H9 (cell line): ENCODE measurements around the gene CFL1. TPM values are rescaled to one million over a fixed set of nuclear protein-coding genes. Genes with fewer than 3 reads are reported as not detected.

ENCODE experiments used
- DNase-seq: peaks from one replicate; pipeline ENCODE4 v3.0.0-alpha.2; 2017
- H2AFZ ChIP-seq: one replicate; pipeline ENCODE4 v1.6.1; 2013; ENCODE audit warnings: mild to moderate bottlenecking, low read length, control low read depth, moderate library complexity
- H2AK5ac ChIP-seq: 2 replicates; pipeline ENCODE4 v1.6.1; 2013; ENCODE audit warnings: low read length, control low read depth, mixed read lengths; ENCODE audit not compliant: insufficient read length
- H2BK120ac ChIP-seq: one replicate; pipeline ENCODE4 v1.6.1; 2013; ENCODE audit warnings: low read depth, mild to moderate bottlenecking, low read length, control low read depth, inconsistent platforms; ENCODE audit not compliant: poor library complexity, severe bottlenecking
- H2BK12ac ChIP-seq: 2 replicates; pipeline ENCODE4 v1.6.1; 2013; ENCODE audit warnings: low read length, control low read depth, mixed read lengths, low read depth; ENCODE audit not compliant: insufficient read length
- H2BK15ac ChIP-seq: 2 replicates; pipeline ENCODE4 v1.6.1; 2013; ENCODE audit warnings: low read depth, low read length, control low read depth
- H2BK20ac ChIP-seq: one replicate; pipeline ENCODE4 v1.6.1; 2013; ENCODE audit warnings: low read depth, mild to moderate bottlenecking, low read length, control low read depth, inconsistent platforms; ENCODE audit not compliant: poor library complexity, severe bottlenecking
- H2BK5ac ChIP-seq: 2 replicates; pipeline ENCODE4 v1.6.1; 2013; ENCODE audit warnings: low read length, control low read depth, mixed read lengths; ENCODE audit not compliant: insufficient read length
- H3K14ac ChIP-seq: 2 replicates; pipeline ENCODE4 v1.6.1; 2013; ENCODE audit warnings: low read length, control low read depth; ENCODE audit not compliant: insufficient read depth
- H3K18ac ChIP-seq: 2 replicates; pipeline ENCODE4 v1.6.1; 2013; ENCODE audit warnings: low read depth, mild to moderate bottlenecking, mixed read lengths, low read length, control low read depth; ENCODE audit not compliant: insufficient read length
- H3K23ac ChIP-seq: 2 replicates; pipeline ENCODE4 v1.6.1; 2013; ENCODE audit warnings: low read length, control low read depth, mixed read lengths, low read depth; ENCODE audit not compliant: insufficient read length
- H3K23me2 ChIP-seq: 2 replicates; pipeline ENCODE4 v1.6.1; 2013; ENCODE audit warnings: low read depth, mild to moderate bottlenecking, mixed read lengths, low read length, control low read depth; ENCODE audit not compliant: insufficient read length, poor library complexity, severe bottlenecking
- H3K27ac ChIP-seq: 2 replicates; pipeline ENCODE4 v1.5.1; 2013; ENCODE audit warnings: low read length, control low read depth, mixed read lengths, low read depth; ENCODE audit not compliant: insufficient read length
- H3K27me3 ChIP-seq: 2 replicates; pipeline ENCODE4 v1.6.1; 2013; ENCODE audit warnings: low read length, control low read depth, inconsistent platforms; ENCODE audit not compliant: insufficient read depth
- H3K4ac ChIP-seq: 2 replicates; pipeline ENCODE4 v1.6.1; 2013; ENCODE audit warnings: low read depth, mild to moderate bottlenecking, control low read depth, inconsistent platforms, low read length, moderate library complexity
- H3K4me1 ChIP-seq: 2 replicates; pipeline ENCODE4 v1.6.1; 2013; ENCODE audit warnings: low read length, control low read depth, inconsistent platforms; ENCODE audit not compliant: insufficient read depth
- H3K4me2 ChIP-seq: 2 replicates; pipeline ENCODE4 v1.6.1; 2013; ENCODE audit warnings: low read length, control low read depth, mixed read lengths; ENCODE audit not compliant: insufficient read length, insufficient read depth
- H3K56ac ChIP-seq: 2 replicates; pipeline ENCODE4 v1.6.1; 2013; ENCODE audit warnings: low read depth, mild to moderate bottlenecking, mixed read lengths, low read length, control low read depth; ENCODE audit not compliant: insufficient read length
- H3K79me1 ChIP-seq: 2 replicates; pipeline ENCODE4 v1.6.1; 2013; ENCODE audit warnings: low read depth, mild to moderate bottlenecking, moderate library complexity, low read length, control low read depth, inconsistent platforms; ENCODE audit not compliant: insufficient read depth, poor library complexity, severe bottlenecking
- H3K79me2 ChIP-seq: 2 replicates; pipeline ENCODE4 v1.6.1; 2013; ENCODE audit warnings: low read length, control low read depth, inconsistent platforms; ENCODE audit not compliant: insufficient read depth
- H3K9ac ChIP-seq: 2 replicates; pipeline ENCODE4 v1.6.1; 2013; ENCODE audit warnings: low read length, control low read depth, mixed read lengths; ENCODE audit not compliant: insufficient read length; ENCODE audit errors: extremely low read depth
- H3K9me3 ChIP-seq: one replicate; pipeline ENCODE4 v1.6.1; 2013; ENCODE audit warnings: low read depth, low read length, inconsistent platforms; ENCODE audit not compliant: control insufficient read depth
- H3T11ph ChIP-seq: one replicate; pipeline ENCODE4 v1.6.1; 2013; ENCODE audit warnings: mild to moderate bottlenecking, low read length, control low read depth, inconsistent platforms
- H4K20me1 ChIP-seq: one replicate; pipeline ENCODE4 v1.6.1; 2013; ENCODE audit not compliant: control insufficient read depth, insufficient read length, insufficient read depth
- H4K5ac ChIP-seq: 2 replicates; pipeline ENCODE4 v1.6.1; 2013; ENCODE audit warnings: low read depth, mild to moderate bottlenecking, mixed read lengths, low read length, control low read depth; ENCODE audit not compliant: insufficient read length
- H4K8ac ChIP-seq: replicated peaks from 2 replicates; pipeline ENCODE4 v1.6.1; 2013; ENCODE audit warnings: low read length, control low read depth, mixed read lengths, low read depth; ENCODE audit not compliant: insufficient read length
- H4K91ac ChIP-seq: 2 replicates; pipeline ENCODE4 v1.6.1; 2013; ENCODE audit warnings: low read depth, mild to moderate bottlenecking, moderate library complexity, mixed read lengths, low read length, control low read depth; ENCODE audit not compliant: insufficient read length
- H3K27ac Mint-ChIP-seq, 3 experiments: 2 replicates in 2 of 3; 3 replicates in 1 of 3; pipeline ENCODE4 v1.8.0; 2020 to 2021; ENCODE audit warnings: mixed read lengths in 3 of 3, mild to moderate bottlenecking in 1 of 3, moderate library complexity in 1 of 3
- H3K27me3 Mint-ChIP-seq: 2 replicates; pipeline ENCODE4 v1.8.0; 2021; ENCODE audit warnings: low read depth, mild to moderate bottlenecking, moderate library complexity, mixed read lengths
- H3K36me3 Mint-ChIP-seq, 3 experiments: 2 replicates in 2 of 3; 3 replicates in 1 of 3; pipeline ENCODE4 v1.8.0; 2020 to 2021; ENCODE audit warnings: low read depth in 3 of 3, mixed read lengths in 3 of 3; ENCODE audit not compliant: insufficient read depth in 1 of 3
- H3K4me1 Mint-ChIP-seq, 2 experiments: 2 replicates each; pipeline ENCODE4 v1.8.0; 2020; ENCODE audit warnings: mixed read lengths in 2 of 2
- H3K4me3 Mint-ChIP-seq, 2 experiments: 2 replicates in 1 of 2; 3 replicates in 1 of 2; pipeline ENCODE4 v1.8.0; 2020 to 2021; ENCODE audit warnings: mild to moderate bottlenecking in 2 of 2, mixed read lengths in 2 of 2, moderate library complexity in 1 of 2
- H3K9me3 Mint-ChIP-seq, 2 experiments: 2 replicates in 1 of 2; 3 replicates in 1 of 2; pipeline ENCODE4 v1.8.0; 2020; ENCODE audit warnings: mild to moderate bottlenecking in 2 of 2, mixed read lengths in 2 of 2, moderate library complexity in 1 of 2
- CTCF ChIP-seq: fragments of 200-600 bp; sonication (generic); conservative IDR thresholded peaks from 3 replicates; pipeline ENCODE4 v1.8.0; 2021; ENCODE audit warnings: antibody characterized with exemption, mild to moderate bottlenecking
- WGBS: extraction: QIAGEN DNeasy Blood & Tissue Kit; methylation state at CpG from one replicate; pipeline ENCODE4 v1.1.7; 2013; ENCODE audit warnings: missing lambda C conversion rate, low lambda C conversion rate, mixed read lengths; ENCODE audit not compliant: insufficient read length; ENCODE audit errors: extremely low coverage; 5-methylcytosine and 5-hydroxymethylcytosine counted together
- total RNA-seq: library from RNA; stranded (reverse); gene quantifications from 2 replicates; pipeline ENCODE4 v1.2.1, GENCODE V29; 2021

Gene CFL1
- total RNA-seq, 1 experiment from 2014 or later = 1,107 TPM

GRCh38 chr11:65867284-65868071 is 9.5 kb upstream of the CFL1 start:
- Histone ChIP-seq H3K9me3 (no peaks in the 10 kb centered on the region), H3K18ac (no peak overlapping the region), H3K4ac (no peak overlapping the region), H2BK20ac (no peak overlapping the region), H4K20me1 (no peaks in the 10 kb centered on the region), H2BK120ac (no peak overlapping the region), H3K4me1 (no peaks in the 10 kb centered on the region), H3K56ac (no peak overlapping the region), H3K27ac (no peak overlapping the region), H4K5ac (no peak overlapping the region), H3K79me1 (no peaks in the 10 kb centered on the region), H3K4me2 (peak overlapping the region; percentile 67), H2BK15ac (no peak overlapping the region), H2BK12ac (no peak overlapping the region), H3K79me2 (no peaks in the 10 kb centered on the region), H4K91ac (no peak overlapping the region), H2AK5ac (no peak overlapping the region), H2BK5ac (no peak overlapping the region), H3T11ph (no peak overlapping the region), H3K27me3 (no peaks in the 10 kb centered on the region; the same call in 1 of the 2 replicates), H4K8ac (no peak overlapping the region), H3K14ac (no peak overlapping the region), H2AFZ (no peak overlapping the region), H3K23me2 (no peaks in the 10 kb centered on the region), H3K9ac (no peak overlapping the region), H3K23ac (no peak overlapping the region)
- DNase-seq = peak; percentile 66
- no CpG with 5 or more reads among the region's 29 CpGs for whole genome bisulfite sequencing
- peak overlapping the region; percentile 77 to 90 for H3K4me3 Mint-ChIP-seq
- H3K4me1 Mint-ChIP-seq = peaks cover 13 to 14% of the 10 kb centered on the region in 2 experiments
- TF ChIP-seq CTCF = no peak
- peaks cover 7% of the 10 kb centered on the region for H3K27me3 Mint-ChIP-seq
- peaks cover 18 to 33% (median 32%) of the 10 kb centered on the region in 3 experiments; a peak in 6 of 7 replicates for H3K36me3 Mint-ChIP-seq
- no peaks in the 10 kb centered on the region for H3K9me3 Mint-ChIP-seq
- H3K27ac Mint-ChIP-seq = peak overlapping the region in 2 of 3 experiments; percentile 54 to 89; a peak in 3 of 7 replicates
